ENCODE results near the gene RPS6KA2. TPM values are rescaled to one million over a fixed set of nuclear protein-coding genes. Genes with fewer than 3 reads are reported as not detected.

The RPS6KA2 gene
- total RNA-seq, 1 donor from 2014 or later: 33.7 TPM

GRCh38 chr6:166616261-166617238 lies 10.5 kb downstream of the RPS6KA2 start:
- Mint-ChIP-seq H3K27ac (ENCODE audit: unreplicated experiment) (no peak overlapping the region), H3K4me1 (peaks cover 38% of the 10 kb centered on the region), H3K9me3 (no peaks in the 10 kb centered on the region), H3K36me3 (ENCODE audit: low read depth) (peaks cover 13% of the 10 kb centered on the region), H3K4me3 (no peak overlapping the region), H3K27me3 (ENCODE audit: low read depth) (no peaks in the 10 kb centered on the region)
- TF ChIP-seq CTCF (conservative IDR thresholded peaks at IDR 0.05): no peak
- no peak for DNase-seq (ENCODE audit: low read depth, low spot score)

DNA sequence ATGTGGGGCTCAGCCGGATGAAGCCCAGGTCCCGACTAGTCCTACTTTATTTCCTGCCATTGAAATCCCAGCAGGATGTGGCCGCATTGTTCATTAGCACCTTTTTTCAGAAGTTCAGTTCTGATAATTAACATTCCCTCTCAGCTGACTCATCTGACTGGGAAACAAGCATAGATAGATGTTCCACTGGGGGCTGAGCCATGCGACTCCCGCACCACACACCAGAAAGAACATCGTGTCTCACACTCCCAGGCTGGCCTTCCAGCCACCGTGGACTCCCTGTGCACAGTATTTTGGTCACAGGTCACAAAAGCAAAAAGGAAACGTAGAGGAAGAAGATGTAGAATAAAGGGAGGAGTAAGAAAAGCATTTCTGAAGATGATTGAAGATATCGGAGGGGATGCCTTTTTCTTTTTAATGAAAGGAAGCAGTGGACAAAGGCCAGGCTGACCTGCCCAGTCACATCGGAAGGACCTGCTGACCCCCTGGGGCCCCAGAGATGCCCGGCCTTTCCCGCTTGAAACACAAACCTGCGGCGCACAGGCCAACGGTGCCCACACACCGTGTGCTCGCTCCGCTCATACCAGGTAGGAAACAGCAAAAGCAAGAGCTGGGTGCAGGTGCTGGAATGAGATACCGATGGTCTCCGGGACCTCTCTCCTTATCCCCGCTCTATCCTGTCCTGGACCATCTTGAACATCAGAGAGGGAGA lies 11.8 kb downstream of the RPS6KA2 start:
- peaks cover 13% of the 10 kb centered on the region for H3K36me3 Mint-ChIP-seq (ENCODE audit: low read depth)
- H3K4me1 Mint-ChIP-seq: peaks cover 33% of the 10 kb centered on the region
- no peak for DNase-seq (ENCODE audit: low read depth, low spot score)
- H3K27ac Mint-ChIP-seq (ENCODE audit: unreplicated experiment): peak overlapping the region; percentile 64
- no peak overlapping the region for H3K4me3 Mint-ChIP-seq
- H3K27me3 Mint-ChIP-seq (ENCODE audit: low read depth): no peaks in the 10 kb centered on the region
- TF ChIP-seq CTCF (conservative IDR thresholded peaks at IDR 0.05): no peak
- H3K9me3 Mint-ChIP-seq: no peaks in the 10 kb centered on the region

DNA sequence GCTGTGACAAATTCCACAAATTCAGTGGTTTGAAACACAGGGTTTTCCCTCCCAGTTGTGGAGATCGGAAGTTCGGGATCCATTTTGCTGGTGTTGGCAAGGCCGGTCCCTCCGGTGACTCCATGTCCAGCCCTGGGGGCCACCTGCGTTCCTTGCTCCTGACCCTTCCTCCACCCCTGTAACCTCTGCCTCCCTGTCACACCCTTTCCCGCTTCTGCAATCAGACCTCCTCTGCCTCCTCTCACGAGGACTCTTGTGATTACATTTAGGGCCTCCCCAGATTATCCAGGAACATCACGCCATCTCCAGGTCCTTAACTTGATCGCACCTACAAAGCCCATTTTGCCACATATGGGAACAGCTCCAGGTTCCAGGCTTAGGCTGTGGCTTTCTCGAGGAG lies 12.5 kb downstream of the RPS6KA2 start:
- TF ChIP-seq CTCF (conservative IDR thresholded peaks at IDR 0.05): no peak
- no peaks in the 10 kb centered on the region for H3K9me3 Mint-ChIP-seq
- peaks cover 28% of the 10 kb centered on the region for H3K4me1 Mint-ChIP-seq
- H3K4me3 Mint-ChIP-seq: no peak overlapping the region
- DNase-seq (ENCODE audit: low read depth, low spot score): no peak
- H3K27ac Mint-ChIP-seq (ENCODE audit: unreplicated experiment): peak overlapping the region; percentile 89
- H3K36me3 Mint-ChIP-seq (ENCODE audit: low read depth): peaks cover 16% of the 10 kb centered on the region
- no peaks in the 10 kb centered on the region for H3K27me3 Mint-ChIP-seq (ENCODE audit: low read depth)

DNA sequence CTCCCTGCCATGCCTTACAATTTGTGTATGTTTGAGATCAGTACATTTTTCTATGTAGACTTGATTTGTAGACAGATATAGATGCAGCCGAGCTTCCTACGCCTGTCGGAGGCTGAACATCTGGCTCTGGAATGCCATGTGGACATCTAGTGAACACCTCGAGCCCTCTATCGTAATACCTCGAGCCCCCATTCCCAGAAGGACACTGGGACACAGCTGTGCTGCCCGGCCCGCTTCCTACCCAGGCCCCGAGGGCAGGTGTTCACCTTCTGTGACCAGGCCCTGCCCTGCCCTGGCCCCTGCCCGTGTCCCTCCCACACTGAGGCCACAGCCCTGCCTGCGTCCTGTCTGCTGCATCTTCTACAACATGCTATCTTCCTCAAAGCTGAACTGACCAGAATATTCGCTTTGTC lies 12.9 kb downstream of the RPS6KA2 start:
- peaks cover 26% of the 10 kb centered on the region for H3K4me1 Mint-ChIP-seq
- peak overlapping the region; percentile 89 for H3K27ac Mint-ChIP-seq (ENCODE audit: unreplicated experiment)
- TF ChIP-seq CTCF (conservative IDR thresholded peaks at IDR 0.05): no peak
- no peak for DNase-seq (ENCODE audit: low read depth, low spot score)
- H3K4me3 Mint-ChIP-seq: no peak overlapping the region
- peaks cover 16% of the 10 kb centered on the region for H3K36me3 Mint-ChIP-seq (ENCODE audit: low read depth)
- no peaks in the 10 kb centered on the region for H3K27me3 Mint-ChIP-seq (ENCODE audit: low read depth)
- H3K9me3 Mint-ChIP-seq: no peaks in the 10 kb centered on the region

DNA sequence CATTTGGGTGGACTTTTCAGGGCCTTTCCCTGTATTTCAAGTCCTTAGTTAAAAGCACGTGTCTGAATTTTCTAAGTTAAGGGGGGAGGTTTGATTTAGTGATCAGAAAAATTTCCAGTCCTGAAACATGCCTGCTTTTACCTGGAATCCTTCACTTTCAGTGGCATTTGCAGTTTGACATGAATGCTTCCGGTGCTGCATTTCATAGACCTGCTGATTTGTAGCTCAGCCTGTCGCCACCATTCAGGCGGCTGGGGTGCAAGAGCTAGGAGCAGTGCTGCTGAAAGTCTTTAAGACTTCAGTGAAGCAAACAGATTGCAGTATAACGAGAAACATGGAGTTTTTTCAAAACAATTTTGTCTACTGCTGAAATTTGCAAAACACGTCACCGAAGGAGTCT lies 14.0 kb downstream of the RPS6KA2 start:
- Mint-ChIP-seq H3K27me3 (ENCODE audit: low read depth) (no peaks in the 10 kb centered on the region), H3K36me3 (ENCODE audit: low read depth) (peaks cover 6% of the 10 kb centered on the region), H3K4me1 (peaks cover 26% of the 10 kb centered on the region), H3K4me3 (no peak overlapping the region), H3K9me3 (no peaks in the 10 kb centered on the region), H3K27ac (ENCODE audit: unreplicated experiment) (peak overlapping the region; percentile 70)
- no peak for TF ChIP-seq CTCF (conservative IDR thresholded peaks at IDR 0.05)
- no peak for DNase-seq (ENCODE audit: low read depth, low spot score)

Measured in neural crest cell (in vitro differentiated cells).